NT2/D1 (cell line): ENCODE measurements around the gene FLNB.

Experiments
- SUZ12 ChIP-seq: IDR thresholded peaks from 2 replicates; pipeline ENCODE4 v1.6.1; 2011; ENCODE audit not compliant: insufficient read length, insufficient read depth; ENCODE audit errors: extremely low read depth
- YY1 ChIP-seq: IDR thresholded peaks from 2 replicates; pipeline ENCODE4 v1.6.1; 2011; ENCODE audit not compliant: insufficient read length, insufficient read depth

DNA sequence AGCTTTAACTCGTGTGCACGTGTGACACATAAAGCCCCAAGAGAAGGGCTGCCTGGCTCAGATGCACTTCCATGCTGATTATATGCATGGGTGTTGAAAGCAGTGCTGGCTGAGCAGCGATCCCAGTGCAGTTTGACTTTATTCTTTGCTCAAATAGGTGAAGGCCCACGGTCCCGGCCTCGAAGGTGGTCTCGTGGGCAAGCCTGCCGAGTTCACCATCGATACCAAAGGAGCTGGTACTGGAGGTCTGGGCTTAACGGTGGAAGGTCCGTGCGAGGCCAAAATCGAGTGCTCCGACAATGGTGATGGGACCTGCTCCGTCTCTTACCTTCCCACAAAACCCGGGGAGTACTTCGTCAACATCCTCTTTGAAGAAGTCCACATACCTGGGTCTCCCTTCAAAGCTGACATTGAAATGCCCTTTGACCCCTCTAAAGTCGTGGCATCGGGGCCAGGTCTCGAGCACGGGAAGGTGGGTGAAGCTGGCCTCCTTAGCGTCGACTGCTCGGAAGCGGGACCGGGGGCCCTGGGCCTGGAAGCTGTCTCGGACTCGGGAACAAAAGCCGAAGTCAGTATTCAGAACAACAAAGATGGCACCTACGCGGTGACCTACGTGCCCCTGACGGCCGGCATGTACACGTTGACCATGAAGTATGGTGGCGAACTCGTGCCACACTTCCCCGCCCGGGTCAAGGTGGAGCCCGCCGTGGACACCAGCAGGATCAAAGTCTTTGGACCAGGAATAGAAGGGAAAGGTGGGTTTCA lies 114.9 kb downstream of the FLNB start:
- TF ChIP-seq SUZ12 (no peak), YY1 (no peak)
